ENCODE results near the gene MAML2.

The MAML2 gene

DNA sequence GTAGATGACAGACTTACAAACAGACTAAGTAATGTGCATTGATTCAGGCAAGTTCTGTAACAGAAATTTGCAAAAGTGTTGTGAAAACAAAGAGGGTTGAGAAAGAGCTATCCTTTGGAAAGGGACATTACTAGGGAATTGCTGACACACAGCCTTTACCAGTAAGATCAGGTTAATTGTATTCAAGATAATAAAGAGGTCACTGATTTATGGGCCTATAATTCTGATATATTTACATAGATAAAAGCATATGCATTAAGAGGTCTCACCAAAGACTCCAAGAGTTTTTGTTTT lies 138.7 kb downstream of the MAML2 start:
- TF ChIP-seq, protein P1, sequence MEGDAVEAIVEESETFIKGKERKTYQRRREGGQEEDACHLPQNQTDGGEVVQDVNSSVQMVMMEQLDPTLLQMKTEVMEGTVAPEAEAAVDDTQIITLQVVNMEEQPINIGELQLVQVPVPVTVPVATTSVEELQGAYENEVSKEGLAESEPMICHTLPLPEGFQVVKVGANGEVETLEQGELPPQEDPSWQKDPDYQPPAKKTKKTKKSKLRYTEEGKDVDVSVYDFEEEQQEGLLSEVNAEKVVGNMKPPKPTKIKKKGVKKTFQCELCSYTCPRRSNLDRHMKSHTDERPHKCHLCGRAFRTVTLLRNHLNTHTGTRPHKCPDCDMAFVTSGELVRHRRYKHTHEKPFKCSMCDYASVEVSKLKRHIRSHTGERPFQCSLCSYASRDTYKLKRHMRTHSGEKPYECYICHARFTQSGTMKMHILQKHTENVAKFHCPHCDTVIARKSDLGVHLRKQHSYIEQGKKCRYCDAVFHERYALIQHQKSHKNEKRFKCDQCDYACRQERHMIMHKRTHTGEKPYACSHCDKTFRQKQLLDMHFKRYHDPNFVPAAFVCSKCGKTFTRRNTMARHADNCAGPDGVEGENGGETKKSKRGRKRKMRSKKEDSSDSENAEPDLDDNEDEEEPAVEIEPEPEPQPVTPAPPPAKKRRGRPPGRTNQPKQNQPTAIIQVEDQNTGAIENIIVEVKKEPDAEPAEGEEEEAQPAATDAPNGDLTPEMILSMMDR (IDR thresholded peaks at IDR 0.05; ENCODE audit: low read depth, low read length): no peak
- no peak for DNase-seq (ENCODE audit: extremely low read depth, low read depth)

DNA sequence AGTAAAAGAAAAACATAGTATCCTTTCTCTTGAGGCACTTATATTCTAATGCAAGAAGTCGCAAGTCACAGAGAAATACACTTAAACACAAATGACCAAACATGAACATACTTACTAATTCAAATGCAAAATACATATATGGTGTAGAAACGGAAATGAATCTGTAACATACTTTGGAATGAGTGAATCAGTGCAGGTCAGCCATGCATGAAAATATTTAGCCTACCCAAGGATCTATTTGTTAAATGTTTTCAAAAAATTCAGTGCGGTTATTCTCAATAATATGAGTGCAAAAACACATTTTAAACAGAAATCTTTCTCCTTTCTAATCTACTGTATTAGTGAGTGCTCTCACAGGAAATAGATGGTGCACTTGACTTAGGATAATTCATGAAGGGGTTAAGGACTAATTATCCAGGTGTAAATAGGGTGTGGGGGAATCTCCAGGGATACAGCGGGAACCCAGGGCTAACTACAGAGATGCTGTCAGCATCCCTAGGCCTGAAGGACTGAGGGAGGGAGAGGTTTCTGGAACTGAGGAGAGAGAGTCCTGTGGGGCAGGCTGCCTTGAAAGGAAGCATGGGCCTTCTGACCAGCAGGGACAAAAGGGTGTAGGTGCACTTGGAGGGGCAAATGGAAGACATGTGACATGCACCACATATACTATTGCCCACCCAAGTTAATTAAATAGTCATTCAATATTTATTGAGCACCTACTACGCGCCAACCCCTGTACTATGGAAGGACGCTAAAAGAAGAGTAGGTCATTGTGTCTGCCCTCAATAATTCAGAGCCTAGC lies 139.2 kb downstream of the MAML2 start:
- no peak for DNase-seq (ENCODE audit: extremely low read depth, low read depth)
- TF ChIP-seq, protein P1 (IDR thresholded peaks at IDR 0.05; ENCODE audit: low read depth, low read length): no peak

DNA sequence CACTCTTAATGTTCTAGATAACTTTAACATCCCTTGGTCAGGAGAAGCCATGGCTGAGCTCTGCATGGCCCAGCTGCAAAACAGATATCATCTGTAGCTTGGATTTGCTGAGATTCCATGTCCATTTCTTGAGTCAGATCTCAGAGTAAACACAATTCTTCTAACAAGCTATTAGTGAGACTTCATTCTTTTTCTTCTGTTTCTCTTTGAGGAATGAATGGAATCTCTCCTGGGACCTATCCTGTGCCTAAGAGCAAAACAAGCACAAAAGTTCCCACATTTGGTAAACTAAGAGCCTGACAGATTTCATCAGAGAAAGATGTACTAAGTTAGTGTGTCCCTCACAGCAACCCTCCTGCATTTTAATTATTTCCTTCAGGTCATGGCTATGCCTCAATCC lies 142.8 kb downstream of the MAML2 start:
- TF ChIP-seq, protein P1 (IDR thresholded peaks at IDR 0.05; ENCODE audit: low read depth, low read length): no peak

DNA sequence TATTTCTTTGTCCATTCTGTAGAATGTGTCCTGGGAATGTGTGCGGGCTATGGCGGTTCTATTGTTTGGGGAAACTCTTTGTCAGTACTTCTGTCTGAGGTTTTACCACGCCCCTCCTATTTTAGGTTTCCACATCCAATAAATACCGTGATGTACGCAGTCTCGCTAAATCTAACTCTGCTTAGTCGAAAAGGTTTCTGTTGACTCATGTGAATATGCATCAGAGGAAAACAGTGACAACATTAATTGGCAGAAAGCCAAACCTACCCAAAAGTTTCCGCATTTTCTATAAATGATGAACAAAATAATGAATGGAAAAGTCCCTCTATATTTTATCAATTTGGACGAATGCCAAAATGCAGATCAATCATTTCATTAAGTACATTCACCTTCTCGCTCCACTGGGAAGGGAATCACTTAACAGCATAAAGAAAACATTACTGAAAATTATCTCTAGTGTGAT lies 143.4 kb downstream of the MAML2 start:
- no peak for DNase-seq (ENCODE audit: extremely low read depth, low read depth)
- TF ChIP-seq, protein P1 (IDR thresholded peaks at IDR 0.05; ENCODE audit: low read depth, low read length): no peak

More for the DNA sequence above, 142.8 kb downstream of the MAML2 start:
- DNase-seq (ENCODE audit: extremely low read depth, low read depth): peak; percentile 80

DNA sequence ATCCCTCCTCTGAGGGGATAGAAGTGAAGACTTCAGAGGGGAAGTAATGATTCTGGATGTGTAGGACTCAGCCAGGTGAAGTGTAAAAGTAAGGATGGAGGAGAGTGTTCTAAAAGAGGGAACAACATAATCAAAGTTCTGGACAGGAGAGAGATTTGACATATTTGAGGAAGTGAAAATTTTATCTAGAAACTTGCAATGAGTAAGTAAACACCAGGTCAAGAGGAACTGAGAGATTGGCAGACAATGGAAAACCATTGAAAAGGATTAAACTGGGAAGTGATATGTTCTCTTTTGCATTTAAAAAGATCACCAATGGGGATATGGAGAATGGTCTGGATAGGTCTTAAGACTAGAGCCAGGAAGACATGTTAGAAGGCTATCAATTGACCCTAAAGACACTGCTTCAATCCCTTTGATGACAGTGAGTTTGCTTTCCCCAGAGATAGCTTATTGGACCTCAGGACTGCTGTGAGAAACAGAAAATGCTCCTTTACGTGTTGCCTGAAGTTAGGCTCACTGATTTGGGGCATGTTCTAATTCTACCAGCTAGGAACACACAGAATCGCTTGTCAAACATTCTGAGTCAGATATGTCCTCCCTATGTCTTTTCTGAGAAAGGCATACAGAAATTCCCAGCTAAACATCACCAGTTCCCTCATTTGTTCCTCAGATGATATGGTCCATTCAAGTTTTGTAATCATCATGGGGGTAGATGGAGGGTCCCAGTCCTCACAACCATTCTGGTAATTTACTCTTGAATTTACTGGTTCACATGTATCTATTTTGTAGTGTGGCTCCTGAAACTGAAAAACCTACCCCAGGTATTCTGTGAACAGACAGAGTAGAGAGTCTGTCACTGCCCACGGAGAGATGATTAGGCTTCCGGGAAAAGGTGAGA lies 144.9 kb downstream of the MAML2 start:
- TF ChIP-seq, protein P1 (IDR thresholded peaks at IDR 0.05; ENCODE audit: low read depth, low read length): no peak
- DNase-seq (ENCODE audit: extremely low read depth, low read depth): no peak

DNA sequence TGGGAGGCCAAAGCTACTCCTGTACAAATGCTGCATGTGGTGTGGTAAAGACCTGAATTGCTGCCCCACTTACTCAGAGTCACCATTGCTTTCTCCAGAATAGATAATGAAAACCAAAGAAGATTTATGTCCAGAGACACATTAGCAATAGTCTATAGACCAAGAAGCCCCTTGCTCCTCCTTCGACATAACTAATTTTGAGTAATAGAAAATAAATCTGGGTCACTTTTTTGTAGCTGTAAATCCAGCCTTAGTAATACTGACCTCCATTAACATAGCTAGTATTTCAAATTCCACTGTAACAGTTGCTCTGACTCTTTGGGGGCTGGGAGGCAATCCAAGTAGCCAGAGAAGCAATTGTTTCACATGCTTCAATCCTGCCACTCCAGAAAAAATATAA lies 145.9 kb downstream of the MAML2 start:
- TF ChIP-seq, protein P1 (IDR thresholded peaks at IDR 0.05; ENCODE audit: low read depth, low read length): no peak
- no peak for DNase-seq (ENCODE audit: extremely low read depth, low read depth)

DNA sequence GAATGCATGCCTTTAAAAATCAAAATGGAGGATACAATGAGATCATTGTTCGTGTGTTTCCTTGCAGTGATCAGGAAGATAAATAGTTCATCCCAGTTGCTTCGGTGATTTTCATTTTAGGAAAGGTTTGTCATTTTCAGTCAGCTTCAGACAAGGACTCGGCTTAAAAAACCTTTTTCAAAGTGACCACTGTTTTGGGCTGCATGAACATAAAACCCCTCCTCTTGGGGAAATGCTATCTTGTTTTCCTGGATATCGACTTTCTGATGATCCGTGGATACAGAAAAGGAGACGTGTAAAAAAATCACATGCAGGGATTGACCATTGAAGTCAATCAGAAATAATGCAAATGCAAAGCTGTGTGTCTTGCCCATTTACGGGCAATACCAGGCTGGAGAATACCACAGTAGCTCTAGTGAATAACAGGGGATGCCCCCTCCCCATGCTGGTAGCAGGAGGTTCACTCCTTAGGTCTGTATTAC lies 146.8 kb downstream of the MAML2 start:
- no peak for DNase-seq (ENCODE audit: extremely low read depth, low read depth)
- TF ChIP-seq, protein P1 (IDR thresholded peaks at IDR 0.05; ENCODE audit: low read depth, low read length): no peak
